Activated naive CD4-positive, alpha-beta T cell (primary cell): ENCODE data around the gene COX6B2.
A peak's percentile ranks its signal among the peaks of the same experiment; 100 is the strongest.
"Not testable (repeated sequence)": the region's sequence is repeated elsewhere in the genome, so short reads cannot be mapped to it uniquely, and the experiment has no call there.

Experiments used
- DNase-seq, 4 experiments: peaks; one replicate each; lab custom pipeline; 2025; lab: John Stamatoyannopoulos, UW

Gene COX6B2, protein sequence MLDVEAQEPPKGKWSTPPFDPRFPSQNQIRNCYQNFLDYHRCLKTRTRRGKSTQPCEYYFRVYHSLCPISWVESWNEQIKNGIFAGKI

DNA sequence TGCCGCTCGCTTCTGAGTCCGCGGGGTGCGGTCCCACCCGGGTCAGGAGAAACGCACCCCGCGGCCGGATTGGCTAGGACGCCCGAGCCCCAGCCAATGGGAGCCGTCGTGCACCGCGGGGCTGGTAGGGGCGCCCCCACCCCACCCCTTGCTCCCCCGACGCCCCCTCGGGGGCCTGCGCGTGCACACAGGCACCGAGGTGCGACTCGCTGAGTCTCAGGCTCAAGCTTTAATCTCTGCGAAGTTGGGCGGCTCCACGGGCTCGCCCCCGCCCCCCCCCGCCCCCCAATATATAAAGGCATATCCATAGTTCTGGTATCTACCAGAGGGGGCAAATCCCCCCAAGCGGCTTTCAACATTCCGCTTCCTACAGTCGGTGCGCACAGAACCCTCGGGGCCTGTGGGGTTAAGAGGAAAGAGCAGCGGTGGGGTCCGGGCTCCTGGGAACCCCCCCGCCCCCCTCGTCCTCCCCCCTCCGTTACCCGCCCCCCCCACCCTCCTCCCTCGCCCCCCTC, at the start of gene COX6B2:
TSS of gene COX6B2 (minus strand) at position 22 of the 515 bp plus-strand sequence. CDS start 198 bp downstream, outside the sequence.
- no peak for DNase-seq

DNA sequence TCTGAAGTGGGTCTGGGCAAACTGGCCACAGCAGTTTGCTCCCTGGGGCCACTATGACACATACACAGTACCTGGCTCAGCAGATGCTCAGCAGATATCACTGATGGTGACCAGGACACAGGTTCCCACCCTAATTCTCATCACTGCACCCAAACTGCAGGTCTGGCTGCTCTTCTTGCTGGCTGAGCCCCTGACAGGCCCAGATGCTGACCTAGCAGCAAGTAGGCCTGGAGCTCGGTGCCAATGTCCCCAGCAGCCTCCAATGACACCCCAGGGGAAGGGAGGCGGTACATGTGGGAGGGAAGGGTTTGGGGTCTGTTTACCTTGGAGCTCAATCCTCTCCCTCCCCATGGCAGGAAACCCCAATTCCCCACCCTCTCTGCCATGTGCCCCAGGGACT, 48.0 kb upstream of the COX6B2 start:
- no peak for DNase-seq

DNA sequence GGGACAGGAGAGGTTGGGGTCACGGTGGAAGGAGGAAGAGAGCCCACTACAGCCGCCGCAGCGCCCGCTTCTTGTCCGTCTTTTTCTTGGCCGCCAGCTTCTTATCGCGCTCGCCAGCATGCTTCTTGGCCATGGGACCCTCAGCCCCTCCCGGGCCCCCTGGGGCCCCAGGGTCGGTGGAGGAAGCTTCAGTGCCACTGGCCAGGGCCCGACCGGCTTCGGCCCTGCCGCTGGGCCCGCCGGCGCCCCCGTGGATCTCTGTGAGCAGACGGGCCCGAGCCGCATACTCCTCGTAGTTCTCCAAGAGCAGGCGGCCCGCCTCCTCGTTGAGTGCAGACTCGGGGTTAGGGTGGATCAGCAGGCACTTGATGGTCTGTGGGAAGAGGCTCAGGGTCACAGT, 46.9 kb upstream of the COX6B2 start:
- DNase-seq: not testable (repeated sequence)

DNA sequence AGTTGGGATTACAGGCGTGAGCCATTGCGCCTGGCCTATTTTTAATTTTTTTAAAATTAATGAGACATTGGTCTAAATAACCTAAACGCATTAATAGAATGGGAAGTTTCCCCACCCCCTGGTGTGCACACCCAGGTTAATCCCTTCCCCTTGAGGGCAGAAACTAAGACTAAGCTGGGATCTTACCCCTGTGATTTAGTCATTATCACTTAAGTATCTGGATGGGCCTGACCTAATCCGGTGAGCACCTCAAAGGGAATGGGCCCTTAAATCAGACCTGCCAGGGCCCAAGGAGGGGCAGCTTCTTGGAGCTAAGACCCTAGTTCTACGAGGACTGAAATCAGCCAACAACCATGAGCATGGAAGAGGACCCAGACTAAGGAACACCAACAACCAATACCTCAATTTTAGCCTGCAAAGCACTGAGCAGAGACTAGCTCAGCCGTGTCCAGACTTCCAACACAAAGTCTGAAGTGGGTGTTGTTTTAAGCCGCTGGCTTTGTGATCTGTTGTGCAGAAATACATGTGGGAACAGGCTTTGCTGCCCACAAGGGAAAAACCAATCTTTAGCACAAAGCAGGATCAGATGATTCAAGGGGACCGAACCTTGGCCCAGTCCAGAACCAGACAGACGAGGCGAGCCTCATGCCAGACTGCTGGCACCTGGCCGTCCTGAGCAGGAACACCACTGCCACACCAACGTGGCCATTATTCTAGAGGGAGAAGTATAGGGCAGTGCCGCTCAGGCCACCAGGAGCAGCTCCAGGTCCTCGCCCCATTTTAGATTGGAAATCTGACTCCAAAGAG, 46.0 kb upstream of the COX6B2 start:
- DNase-seq: no peak

DNA sequence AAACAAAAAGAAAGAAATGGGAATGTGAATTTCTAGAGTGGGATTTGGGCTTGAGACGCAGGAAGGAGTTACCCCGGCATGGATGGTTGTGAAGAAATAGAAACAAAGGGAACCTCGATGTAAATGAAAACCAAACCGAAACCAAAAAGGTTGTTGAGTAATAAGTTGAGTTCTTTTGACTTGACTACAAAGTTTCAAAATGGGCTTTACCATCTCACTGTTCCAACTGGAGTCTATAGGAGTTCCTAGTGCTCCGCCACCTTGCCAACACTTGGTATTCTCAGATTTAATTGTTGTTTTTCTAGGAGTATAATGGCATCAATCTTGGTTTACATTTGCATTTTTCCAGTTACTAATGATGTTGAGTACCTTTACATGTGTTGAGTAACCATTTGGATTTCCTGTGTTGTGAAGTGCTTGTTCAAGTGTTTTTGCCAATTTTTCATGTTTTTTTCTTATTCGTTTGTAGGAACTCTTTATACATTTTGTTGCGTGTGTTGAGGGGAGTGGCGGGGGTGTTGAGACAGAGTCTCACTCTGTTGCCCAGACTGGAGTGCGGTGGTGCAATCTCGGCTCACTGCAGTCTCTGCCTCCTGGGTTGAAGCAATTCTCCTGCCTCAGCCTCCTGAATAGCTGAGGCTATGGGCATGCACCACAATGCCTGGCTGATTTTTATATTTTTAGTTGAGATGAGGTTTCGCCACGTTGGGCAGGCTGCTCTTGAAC, 43.8 kb upstream of the COX6B2 start:
- no peak for DNase-seq

DNA sequence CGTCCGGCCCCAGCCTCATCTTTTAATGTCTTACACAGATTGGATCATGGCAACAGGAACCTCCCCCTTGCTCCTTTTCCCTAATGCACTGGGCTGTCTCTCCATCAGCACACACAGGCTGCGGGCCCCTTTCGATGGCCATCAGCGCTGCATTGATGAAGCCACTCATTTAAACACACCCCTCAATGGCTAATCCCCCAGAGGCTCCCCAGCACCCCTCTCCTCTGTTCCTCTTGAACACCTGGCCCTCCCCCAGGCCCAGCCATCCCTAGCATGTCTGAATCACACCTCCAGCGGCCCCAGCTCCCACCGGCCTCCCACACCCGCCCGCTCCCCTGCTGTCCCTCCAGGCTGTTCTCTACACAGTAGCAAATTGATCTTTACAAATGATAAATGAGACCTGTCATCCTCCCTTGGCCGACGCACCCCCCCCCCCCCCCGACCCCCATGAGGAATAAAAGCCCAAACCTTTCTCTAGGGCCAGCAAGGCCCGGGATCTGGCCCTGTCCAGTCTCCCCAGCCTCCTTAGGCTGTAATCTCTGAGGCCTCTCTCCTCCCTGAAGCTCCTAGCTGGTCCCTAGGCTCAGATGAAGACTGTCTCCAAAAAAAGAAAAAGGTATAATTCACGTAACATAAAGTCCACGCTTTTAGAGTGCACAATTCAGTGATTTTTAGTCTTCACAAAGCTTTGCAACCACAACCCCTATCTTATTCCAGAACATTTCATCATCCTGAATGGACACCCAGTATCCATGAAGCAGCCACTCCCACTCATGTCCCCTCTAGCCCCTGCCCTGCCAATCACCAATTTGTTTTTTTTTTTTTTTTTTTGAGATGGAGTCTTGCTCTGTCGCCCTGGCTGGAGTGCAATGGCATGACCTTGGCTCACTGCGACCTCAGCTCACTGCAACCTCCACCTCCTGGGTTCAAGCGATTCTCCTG, 38.6 kb upstream of the COX6B2 start:
- no peak for DNase-seq

DNA sequence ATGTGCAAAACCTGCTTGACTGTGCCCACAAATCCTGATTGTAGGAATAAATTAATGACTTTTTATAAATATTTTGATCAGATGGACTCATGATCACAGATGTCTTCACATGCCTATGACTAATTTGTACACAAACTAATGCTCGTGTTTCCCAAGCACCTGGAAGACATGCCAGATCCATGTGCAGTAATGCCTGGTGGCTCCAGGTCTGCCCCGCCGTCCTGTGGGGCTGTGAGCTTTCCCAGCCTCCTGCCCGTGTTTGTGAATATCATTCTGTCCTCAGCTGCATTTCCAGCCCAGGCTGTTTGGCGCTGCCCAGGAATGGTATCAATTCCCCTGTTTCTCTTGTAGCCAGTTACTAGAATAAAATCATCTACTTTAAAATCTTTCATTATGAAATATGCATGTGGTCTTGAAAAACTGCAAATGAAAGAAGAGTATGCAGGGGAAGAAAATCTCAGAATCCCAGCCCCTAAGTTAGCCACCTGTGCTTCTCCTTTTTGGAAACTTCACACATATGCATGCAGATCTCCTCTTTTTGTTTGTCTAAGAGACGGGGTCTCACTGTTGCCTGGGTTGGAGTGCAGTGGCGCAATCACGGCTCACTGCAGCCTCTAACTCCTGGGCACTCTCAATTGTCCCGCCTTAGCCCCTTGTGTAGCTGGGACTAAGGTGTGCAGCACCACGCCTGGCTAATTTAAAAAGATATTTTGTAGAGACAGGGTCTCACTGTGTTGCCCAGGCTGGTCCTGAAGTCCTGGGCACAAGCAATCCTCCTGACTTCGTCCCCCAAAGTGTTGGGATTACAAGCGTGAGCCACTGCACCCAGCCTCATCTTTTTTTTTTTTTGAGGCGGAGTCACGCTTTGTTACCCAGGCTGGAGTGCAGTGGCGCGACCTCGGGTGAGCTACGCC, 37.4 kb upstream of the COX6B2 start:
- DNase-seq: no peak

DNA sequence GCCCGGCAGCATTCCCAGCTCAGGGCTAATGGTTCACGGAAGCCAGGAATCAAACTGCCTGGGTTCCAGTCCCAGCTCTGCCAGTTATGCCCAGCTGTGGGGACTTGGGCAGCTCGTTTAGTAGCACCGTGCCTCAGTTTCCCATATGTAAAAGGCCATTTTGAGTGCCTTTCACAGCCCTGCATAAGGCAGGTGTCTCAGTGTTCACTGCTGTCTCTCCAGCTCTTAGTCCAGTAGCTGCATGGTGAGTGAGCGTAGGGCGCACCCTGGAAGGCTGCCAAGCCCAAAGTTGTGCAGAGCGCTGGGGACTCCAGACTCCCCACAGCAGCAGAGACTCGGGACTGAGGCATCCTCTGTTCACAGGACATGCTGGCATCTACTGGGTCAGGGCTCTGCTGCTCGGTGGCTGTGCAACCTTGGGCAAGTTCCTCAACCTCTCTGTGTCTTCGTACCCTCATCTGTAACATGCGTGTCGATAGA, 36.7 kb upstream of the COX6B2 start:
- DNase-seq: no peak

DNA sequence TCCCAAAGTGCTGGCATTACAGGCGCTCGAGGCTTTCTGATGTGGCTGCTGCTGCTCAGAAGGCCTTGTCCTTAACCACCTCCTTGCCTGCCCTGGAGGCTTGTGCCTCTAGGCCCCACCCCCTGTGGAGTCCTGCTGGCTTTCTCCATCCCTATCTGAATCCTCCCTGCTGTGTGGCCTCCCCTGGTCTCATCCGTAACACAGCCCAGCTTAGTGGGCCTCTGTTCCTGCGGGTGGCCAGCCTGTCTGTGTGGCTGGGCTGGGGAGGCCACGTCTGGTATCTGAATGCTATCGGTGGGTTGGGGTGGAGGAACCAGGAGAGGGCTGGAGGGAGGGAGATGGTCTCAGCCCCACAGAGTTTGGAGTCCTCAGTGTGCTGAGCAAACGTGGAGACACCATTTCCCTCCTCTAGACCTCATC, 36.0 kb upstream of the COX6B2 start:
- no peak for DNase-seq

DNA sequence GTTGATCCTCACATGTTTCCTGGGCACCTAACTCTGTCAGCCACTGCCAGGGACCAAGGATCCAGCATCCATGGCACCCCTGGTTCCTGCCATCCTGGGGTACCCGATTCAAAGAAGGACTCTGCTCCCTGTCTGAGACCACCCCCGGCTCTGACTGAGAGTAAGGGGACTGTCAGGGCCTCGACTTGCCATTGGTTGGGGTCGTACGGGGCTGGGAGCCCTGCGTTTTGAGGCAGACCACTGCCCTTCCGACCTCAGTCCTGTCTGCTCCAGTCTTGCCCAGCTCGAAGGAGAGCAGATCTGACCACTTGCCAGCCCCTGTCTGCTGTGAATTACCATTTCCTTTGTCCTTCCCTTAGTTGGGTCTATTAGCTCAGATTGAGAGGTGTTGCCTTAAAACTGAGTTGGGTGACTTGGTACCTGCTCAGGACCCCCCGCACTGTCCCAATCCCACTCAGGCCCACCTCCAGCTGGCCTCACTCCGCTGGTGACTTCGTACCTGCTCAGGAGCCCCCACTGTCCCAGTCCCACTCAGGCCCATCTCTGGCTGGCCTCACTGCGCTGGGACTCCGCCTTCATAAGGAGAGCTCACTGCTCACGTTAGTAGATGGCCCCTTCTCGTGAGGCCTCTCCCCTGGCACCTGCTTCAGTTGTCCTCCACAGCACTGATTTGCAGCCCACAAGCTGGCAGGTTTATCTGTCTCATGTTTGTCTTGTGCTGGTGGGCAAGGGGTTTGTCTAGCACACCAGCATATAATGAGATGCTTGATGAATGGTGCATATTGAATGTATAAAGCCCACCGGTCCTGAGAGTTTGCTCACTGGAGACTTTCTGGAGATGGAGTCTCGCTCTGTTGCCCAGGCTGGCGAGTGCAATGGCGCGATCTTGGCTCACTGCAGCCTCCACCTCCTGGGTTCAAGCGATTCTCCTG, 35.1 kb upstream of the COX6B2 start:
- no peak for DNase-seq

DNA sequence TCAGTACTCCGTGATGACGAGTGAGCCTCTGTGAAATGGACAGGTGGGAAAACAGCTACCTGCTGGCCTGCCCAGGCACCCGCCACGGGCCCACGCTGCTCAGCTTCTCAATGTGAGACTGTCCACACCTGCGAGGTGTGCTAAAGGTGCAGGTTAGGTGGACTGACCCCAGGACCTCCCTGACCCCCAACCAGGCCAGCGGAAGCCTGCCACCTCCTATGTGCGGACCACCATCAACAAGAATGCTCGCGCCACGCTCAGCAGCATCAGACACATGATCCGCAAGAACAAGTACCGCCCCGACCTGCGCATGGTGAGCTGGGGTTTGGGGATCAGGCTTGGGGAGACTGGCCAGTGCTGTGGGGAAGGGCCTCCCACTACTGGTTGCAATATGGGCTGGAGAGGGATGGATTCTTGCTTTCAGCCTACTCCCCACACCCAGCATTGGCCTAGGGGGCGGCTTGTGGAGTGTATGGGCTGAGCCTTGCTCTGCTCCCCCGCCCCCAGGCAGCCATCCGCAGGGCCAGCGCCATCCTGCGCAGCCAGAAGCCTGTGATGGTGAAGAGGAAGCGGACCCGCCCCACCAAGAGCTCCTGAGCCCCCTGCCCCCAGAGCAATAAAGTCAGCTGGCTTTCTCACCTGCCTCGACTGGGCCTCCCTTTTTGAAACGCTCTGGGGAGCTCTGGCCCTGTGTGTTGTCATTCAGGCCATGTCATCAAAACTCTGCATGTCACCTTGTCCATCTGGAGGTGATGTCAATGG, 33.4 kb upstream of the COX6B2 start:
- no peak for DNase-seq

DNA sequence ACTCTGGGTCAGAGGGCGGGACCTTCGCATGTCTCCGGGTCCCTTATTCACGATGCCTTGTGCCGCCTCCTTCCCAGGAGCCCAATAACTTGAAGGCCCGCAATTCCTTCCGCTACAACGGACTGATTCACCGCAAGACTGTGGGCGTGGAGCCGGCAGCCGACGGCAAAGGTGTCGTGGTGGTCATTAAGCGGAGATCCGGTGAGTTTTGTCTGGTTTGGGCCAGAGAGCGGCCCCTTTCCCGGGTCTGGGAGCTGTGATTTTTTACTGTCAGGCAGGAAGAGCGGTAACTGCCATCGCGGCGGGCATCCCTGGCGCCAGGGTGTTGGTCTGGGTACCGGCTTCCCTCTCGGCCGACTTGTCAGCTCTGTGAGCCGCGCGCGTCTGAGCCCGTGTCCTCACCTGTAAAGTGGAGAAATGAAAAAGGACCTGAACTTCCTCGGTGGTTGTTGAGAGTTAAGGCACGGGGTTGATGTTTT, 32.0 kb upstream of the COX6B2 start:
- no peak for DNase-seq

DNA sequence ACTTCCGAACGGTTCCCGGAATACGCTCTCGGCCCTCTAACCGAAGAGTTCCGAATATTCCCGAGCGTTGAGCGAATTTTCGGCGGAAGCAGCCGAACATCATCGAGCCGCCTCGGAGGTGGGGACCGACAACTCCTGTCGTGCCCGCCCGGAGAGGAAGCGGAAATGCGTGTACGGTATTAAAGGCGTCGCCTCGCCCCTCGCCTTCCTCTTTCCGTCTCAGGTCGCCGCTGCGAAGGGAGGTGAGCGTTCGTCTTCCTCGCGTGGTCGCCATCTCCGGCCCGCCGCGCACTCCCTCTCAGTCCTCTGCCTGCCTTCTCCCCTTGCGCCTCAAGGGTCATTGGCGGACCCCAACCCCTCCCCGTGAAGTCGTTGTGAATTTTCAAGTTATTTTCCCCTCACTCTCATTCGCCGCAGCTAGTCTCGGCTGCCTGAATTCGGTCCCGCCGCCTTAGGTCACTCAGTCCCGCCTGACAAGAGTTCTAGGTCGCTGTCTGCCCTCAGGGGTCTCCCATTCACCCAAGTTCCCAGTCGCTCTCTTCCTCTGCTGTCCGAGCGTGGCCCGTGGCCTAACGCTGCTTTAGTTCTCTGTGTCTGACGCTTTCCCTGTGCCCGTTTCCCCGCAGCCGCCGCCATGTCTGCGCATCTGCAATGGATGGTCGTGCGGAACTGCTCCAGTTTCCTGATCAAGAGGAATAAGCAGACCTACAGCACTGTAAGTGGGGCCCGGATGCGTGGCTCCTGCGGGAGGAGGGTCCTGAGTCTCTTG, 31.4 kb upstream of the COX6B2 start, which contains the start of gene RPL28:
TSS of gene RPL28 (plus strand) at position 209 of the 769 bp plus-strand sequence. CDS start at position 635, 426 bp downstream.
- peak; percentile 88 to 97 (median 96) for DNase-seq

DNA sequence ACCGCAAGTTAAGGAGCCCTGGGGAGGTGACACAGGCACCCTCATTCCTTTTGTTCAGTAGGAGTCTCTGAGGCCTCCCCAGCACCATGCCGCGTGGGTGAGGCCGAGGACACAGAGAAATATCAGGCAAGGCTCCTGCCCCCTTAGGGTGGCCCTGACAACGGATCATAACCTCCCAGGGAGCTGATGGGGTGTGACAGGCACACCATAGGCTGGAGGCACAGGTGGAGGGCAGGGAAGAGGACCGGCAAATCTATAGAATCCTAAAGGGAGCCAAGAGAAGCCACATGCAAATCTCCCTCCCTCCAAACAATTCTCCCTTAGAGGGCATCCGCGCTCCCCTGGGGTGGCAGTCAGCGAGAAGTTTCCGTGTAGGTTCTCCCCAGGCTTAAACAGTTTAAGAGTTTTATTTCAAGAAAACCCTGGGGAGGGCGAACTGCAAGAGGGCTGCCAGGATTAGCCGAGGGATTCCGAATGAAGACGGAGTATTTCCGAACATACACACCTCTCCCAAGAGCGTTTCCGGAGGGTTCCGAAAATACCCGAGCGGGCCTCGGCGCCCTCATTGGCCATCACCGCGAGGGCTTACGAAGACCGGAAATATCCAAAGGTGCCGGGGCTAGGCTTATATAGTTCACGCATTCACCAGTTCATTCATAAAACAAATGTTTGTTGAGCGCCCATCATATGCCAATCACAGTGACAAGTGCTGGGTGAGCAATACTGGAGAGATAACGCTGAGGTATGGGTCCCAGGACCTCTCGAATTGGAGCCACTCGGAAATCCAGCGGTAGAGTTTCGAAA, 30.6 kb upstream of the COX6B2 start:
- peak; percentile 82 to 96 (median 88) for DNase-seq

DNA sequence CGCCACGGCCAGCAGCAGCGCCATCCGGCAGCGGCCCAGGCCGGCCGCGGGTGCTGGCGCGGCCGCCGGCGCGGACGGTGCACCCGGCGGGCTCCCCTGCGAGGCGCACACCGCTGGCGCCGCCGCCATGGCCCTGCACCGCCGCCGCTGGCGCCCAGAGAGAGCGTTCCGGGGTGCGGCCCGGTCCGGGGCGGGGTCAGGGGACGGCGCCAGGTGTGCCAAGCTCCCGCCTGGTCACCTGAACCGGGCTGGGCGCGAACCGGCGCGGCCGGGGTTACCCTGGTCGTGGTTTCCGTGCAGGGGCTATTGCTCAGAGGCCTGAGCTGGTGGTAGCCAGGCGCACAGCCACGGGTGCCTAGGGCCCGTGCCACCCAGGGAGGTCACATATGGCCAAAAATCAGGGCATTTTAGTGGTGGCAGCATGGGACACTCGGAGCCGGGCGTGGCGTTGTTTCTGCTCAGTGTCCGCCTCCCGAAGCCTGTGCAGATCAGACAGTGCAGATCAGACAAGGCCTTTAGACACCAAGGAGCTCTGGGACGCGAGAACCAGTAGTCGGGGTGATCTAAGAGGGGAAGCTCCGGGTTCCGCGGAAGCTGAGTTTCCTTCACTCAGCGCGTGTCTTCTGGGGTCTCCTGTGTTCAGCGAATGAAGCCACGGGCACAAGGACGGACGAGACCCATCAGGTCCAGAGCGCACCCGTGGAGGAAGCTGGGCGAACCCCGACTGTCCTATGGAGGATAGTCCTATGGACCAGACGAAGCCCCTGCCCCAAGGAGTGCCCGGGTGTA, 29.8 kb upstream of the COX6B2 start, which contains the start of gene TMEM238:
TSS of gene TMEM238 (minus strand) at position 162 of the 789 bp plus-strand sequence. CDS start at position 129, 33 bp downstream.
- peak in 1 of 4 experiments; percentile 35 for DNase-seq
